Activated CD8-positive, alpha-beta memory T cell treated with anti-CD3 and anti-CD28 coated beads for 24 hours (primary cell): ENCODE measurements around the gene DCBLD2.

Experiments used
- DNase-seq: peaks from one replicate; pipeline ENCODE4 v3.0.0-alpha.2; 2020

Gene DCBLD2

DNA sequence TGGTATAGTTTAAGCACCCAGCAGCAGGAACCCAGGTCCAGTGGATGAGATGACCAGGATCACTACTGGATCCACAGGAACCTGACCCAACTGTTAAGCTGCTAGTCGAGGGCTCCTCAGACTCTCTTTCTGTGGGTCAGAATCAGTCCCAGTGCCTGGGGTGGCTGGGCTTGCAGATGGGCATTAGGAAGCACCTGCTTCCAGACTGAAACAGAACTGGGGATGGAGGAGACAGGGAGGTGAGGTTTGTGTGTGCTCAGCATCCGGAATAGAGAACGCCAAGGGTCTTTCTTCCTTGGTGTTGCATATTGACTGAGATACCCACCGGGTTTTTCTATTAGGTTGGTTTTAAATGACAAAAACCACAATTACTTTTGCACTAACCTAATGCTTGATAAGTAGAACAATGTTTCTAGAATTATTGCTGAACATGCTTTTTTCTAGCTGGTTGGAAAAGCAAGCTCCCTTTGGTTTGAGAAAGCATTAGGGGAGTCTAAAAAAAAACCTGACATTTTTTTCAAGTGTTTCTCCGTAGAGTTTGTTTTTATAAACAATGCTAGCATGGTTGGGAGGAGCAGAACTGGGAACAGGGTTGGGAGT, 137.6 kb downstream of the DCBLD2 start:
- no peak for DNase-seq

- no peak for DNase-seq
Measured at GRCh38 chr3:98763076-98763475, 138.4 kb downstream of the DCBLD2 start, which contains the start of gene ST3GAL6. Gene ST3GAL6, plus strand, starts transcription at chr3:98763340. Its CDS starts 5,101 bp downstream, at chr3:98768441.

DNA sequence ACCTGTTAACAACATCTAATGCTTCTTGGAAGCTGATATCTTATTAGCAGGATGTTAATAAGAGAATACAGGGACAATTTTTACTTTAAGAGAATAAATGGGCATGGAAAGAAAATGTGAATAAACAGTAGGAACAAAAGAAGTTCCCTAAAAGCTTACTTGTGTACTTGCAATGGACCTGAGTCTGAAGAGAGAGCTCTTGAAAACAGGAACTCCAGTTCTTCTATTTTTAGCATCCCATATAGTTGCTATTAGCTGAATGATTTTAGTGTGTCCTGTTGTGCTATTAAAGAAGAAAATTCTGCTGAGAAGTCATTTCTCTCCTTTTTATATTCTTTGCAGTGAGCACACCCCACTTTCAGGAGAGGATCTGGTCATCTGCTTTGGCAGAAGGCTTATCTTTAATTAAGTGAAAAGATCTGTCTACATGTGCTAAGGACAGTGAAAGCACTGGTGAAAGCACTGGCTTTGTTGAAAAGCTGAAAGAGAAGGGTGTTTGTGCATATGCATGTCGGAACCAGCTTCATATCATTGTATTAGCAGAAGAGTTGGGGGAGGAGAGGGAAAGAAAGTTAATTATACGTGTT, 139.8 kb downstream of the DCBLD2 start:
- DNase-seq = no peak

DNA sequence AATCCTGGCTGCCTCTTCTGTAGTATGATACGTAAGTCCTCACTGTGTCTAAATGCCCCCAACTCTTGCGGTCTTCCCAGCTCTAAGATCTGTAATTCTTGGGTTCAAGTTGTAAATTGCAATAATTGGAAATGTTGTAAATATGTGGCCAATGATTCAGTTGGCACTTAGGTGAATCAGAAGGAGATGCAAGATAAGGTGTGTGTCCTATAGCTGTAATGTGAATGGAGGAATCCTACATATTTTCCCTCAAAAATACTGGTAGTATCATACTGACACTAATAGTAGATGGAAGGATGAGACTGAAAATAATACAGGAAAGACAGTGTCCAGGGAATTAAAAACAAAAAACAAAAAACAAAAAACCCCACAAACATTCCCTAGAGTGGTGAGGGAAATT, 141.9 kb downstream of the DCBLD2 start:
- DNase-seq = no peak

DNA sequence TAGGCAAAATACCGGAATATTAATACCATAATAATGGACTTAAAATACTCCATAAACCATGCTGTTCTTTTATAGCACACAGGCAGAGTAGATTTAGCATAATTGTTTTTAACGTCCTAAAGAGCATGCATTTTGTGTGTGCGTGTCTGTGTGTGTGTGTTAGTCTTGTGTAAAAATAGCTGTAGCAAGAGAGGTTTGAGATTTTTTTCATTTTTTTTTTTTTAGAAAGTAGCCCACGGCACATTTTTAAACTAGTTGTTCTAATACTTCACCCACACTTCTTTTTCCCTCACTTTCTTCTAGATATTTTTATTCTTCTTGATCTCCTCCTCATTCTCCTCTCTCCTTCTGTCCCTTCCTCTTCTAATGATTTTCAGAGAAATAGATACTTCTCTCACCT, 145.9 kb downstream of the DCBLD2 start:
- DNase-seq = no peak

- DNase-seq = no peak
Measured at GRCh38 chr3:98754483-98754882, 147.0 kb downstream of the DCBLD2 start.

GRCh38 chr3:98750276-98750919, 151.1 kb downstream of the DCBLD2 start:
- no peak for DNase-seq

GRCh38 chr3:98746882-98747281, 154.6 kb downstream of the DCBLD2 start:
- no peak for DNase-seq

- DNase-seq = no peak
Measured at GRCh38 chr3:98746122-98746521, 155.4 kb downstream of the DCBLD2 start.
